NCI-H1105 treated with DMSO at 0.1 percent for 48 hours (cell line): ENCODE measurements around the gene EFHC2.

ENCODE experiments used
- DNase-seq: peaks from one replicate; lab custom pipeline; 2025; lab: John Stamatoyannopoulos, UW

Gene EFHC2

GRCh38 chrX:44343412-44344141 lies at the start of gene EFHC2:
EFHC2 (minus strand) TSS chrX:44343672; CDS start chrX:44343588, 84 bp downstream.
- no peak for DNase-seq

- no peak for DNase-seq
Observed at GRCh38 chrX:44392767-44393166, 49.3 kb upstream of the EFHC2 start.

GRCh38 chrX:44384688-44385338 lies 41.3 kb upstream of the EFHC2 start:
- DNase-seq, result no peak

- no peak for DNase-seq
Observed at GRCh38 chrX:44382871-44383270, 39.4 kb upstream of the EFHC2 start.

- no peak for DNase-seq
Observed at GRCh38 chrX:44352758-44353157, 9.3 kb upstream of the EFHC2 start.

GRCh38 chrX:44349561-44349960 lies 6.1 kb upstream of the EFHC2 start:
- no peak for DNase-seq

- DNase-seq, result no peak
Observed at GRCh38 chrX:44344687-44345086, 1.2 kb upstream of the EFHC2 start.

GRCh38 chrX:44344194-44344593 lies 722 bp upstream of the EFHC2 start:
- DNase-seq, result no peak

- DNase-seq, result no peak
Observed at GRCh38 chrX:44342866-44343265, 606 bp downstream of the EFHC2 start.

- DNase-seq, result no peak
Observed at GRCh38 chrX:44338361-44338760, 5.1 kb downstream of the EFHC2 start.

GRCh38 chrX:44332437-44332836 lies 11.0 kb downstream of the EFHC2 start:
- no peak for DNase-seq

GRCh38 chrX:44330227-44330626 lies 13.2 kb downstream of the EFHC2 start:
- no peak for DNase-seq

- DNase-seq, result no peak
Observed at GRCh38 chrX:44319550-44319949, 23.9 kb downstream of the EFHC2 start.

GRCh38 chrX:44317181-44317580 lies 26.3 kb downstream of the EFHC2 start:
- DNase-seq, result no peak

- no peak for DNase-seq
Observed at GRCh38 chrX:44314808-44315207, 28.7 kb downstream of the EFHC2 start.

GRCh38 chrX:44314259-44314734 lies 29.2 kb downstream of the EFHC2 start:
- no peak for DNase-seq

GRCh38 chrX:44312421-44312820 lies 31.1 kb downstream of the EFHC2 start:
- DNase-seq, result no peak

GRCh38 chrX:44310227-44310626 lies 33.2 kb downstream of the EFHC2 start:
- no peak for DNase-seq

- DNase-seq, result no peak
Observed at GRCh38 chrX:44308869-44309268, 34.6 kb downstream of the EFHC2 start.

GRCh38 chrX:44306356-44306755 lies 37.1 kb downstream of the EFHC2 start:
- DNase-seq, result no peak

- no peak for DNase-seq
Observed at GRCh38 chrX:44305921-44306320, 37.6 kb downstream of the EFHC2 start.

- DNase-seq, result no peak
Observed at GRCh38 chrX:44303119-44303518, 40.4 kb downstream of the EFHC2 start.

- no peak for DNase-seq
Observed at GRCh38 chrX:44299177-44299576, 44.3 kb downstream of the EFHC2 start.
